HG02571 (cell line): ENCODE data around the gene USP5.
"Not testable (repeated sequence)": the region's sequence is repeated elsewhere in the genome, so short reads cannot be mapped to it uniquely, and the experiment has no call there.

Experiments used
- ATAC-seq: cut with Tn5 transposase; IDR thresholded peaks from one replicate; pipeline ENCODE4 v1.9.1; 2021; ENCODE audit warnings: mild to moderate bottlenecking, moderate library complexity; ENCODE audit not compliant: unreplicated experiment

The USP5 gene

DNA sequence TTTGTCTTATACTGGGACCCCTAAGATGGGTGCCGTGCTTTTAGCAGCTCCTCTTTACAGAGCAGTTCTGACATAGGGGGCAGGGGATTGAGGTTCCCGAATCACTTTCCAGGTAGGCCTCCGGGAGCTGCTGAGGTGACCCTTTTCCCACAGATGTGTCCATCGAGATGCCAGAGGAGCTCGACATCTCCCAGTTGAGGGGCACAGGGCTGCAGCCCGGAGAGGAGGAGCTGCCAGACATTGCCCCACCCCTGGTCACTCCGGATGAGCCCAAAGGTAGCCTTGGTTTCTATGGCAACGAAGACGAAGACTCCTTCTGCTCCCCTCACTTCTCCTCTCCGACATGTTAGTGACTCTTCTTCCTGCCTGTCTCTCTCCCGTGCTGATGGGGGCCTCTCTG lies 11.1 kb downstream of the USP5 start:
- no peak for ATAC-seq

DNA sequence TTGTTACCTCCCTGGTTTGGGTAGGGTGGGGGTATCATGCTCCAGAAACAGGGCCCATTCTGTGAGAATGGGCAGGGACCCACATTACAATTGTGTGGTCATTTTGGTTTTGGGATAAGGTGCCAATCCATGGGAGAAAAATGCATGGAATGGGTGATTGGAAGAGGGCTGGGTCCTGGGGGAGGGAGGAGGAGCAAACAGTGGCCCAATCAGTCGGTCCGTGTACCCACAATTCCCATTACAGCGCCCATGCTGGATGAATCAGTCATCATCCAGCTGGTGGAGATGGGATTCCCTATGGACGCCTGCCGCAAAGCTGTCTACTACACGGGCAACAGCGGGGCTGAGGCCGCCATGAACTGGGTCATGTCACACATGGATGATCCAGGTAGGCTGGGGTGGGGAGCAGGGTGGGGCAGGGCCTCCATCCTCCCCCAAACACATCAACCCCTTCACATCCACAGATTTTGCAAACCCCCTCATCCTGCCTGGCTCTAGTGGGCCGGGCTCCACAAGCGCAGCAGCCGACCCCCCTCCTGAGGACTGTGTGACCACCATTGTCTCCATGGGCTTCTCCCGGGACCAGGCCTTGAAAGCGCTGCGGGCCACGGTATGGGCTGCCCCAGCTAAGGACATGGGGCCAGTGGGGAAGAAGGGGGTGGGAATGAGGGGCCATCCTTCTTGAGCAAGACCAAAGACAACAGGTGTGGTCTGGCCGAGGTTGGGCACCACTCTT lies 11.8 kb downstream of the USP5 start:
- no peak for ATAC-seq

DNA sequence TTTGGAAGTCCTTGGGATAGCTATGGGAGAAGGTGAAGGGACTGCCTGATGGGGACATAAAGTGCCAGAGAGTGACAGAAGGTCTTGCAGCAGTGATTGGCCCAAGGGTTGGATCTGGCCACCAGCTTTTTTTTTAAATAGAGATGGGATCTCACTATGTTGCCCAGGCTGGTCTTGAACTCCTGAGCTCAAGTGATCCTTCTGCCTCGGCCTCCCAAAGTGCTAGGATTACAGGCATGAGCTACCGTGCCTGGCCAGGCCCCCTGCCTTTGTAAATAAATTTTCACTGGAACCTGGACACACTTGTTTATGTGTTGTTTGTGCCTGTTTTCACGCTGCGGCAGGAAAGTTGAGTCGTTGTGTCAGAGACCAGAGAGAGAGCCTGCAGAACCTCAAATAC lies 13.4 kb downstream of the USP5 start:
- ATAC-seq: not testable (repeated sequence)

DNA sequence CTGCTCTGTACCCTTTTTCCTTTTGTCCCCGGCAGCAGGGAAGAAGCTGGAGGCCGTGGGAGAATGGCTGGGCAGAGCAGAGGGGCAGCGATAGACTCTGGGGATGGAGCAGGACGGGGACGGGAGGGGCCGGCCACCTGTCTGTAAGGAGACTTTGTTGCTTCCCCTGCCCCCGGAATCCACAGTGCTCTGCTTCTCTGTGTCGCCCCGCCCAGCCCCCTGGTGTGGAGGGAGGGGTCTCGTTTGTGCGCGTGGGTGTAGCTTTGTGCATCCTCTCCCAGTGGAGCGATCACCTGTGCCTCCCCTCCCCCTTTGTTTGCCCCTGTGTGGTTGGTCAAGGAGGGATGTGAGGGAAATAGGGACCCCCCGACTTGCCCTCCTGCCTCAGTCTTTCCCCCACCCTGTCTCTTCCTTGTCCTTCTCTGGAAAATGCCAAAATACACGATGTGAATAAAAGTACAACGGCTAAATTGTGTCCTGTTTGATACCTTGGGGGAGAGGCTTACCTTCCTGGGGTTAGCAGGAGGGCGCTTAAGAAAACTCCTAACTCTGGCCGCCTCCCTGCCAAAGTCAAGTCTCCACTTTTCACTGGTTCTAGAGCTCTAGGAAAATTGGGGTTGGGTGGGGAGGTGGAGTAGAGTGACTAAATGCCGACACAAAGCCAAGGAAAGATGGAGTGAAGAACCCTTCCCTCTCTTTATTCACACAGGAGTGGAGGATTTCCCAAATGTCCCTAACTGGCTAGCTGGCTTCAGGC lies 14.4 kb downstream of the USP5 start:
- no peak for ATAC-seq

DNA sequence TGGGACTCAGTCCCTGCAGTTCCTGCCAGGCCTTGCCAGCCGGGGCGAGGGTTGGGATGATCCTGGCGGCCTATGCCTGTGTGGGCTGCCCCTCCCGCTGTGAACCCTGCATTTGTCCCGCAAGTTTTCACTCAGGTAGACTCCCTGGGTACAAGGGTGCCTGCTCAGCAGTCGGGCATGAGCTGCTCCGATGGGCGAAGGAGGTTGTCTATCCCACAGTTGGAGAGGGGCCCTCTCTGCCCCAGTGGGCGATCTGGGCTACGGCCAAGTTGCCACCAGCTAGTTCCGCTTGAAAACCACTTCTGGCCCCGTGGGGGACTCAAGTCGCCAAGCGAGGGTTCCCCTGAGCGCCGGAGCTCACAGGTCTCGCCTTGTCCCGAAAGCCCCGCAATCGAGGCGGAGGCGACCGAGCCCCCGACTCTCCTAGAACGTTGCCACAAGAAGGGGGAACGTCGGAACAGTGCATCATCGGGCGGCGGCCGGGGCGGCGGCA lies 15.0 kb downstream of the USP5 start:
- peak; percentile 13 for ATAC-seq

DNA sequence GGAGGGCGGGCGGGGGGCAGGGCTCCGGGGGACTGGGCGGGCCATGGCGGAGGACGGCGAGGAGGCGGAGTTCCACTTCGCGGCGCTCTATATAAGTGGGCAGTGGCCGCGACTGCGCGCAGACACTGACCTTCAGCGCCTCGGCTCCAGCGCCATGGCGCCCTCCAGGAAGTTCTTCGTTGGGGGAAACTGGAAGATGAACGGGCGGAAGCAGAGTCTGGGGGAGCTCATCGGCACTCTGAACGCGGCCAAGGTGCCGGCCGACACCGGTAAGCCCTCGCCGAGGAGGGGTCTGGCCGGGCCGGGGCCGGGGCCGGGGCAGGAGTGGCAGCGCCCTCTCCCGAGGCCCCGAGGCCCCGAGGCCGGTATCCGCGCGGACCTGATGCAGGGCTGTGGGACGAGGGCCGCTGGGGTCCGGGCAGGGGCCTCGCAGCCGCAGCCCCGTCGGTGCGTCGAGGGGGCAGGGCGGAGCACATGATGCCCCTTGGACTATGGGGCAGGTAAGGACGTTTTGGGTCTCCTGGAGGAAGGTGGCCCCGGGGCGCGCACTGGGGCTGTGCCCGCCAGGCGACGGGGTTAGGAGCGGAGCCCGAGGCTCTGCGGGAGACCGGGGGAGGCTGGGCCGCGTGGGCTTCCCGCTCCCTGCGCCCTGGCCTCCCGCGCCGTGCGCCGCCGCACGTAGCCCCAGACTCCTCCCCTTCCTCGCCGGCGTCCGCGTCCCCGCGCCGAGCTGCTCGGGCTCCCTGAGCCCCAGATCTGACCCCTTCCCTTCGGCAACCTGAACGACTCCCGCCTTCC lies 15.7 kb downstream of the USP5 start, which contains the start of gene TPI1:
Gene TPI1, plus strand, starts transcription at position 119 of the 798 bp plus-strand sequence. Its CDS starts 36 bp downstream, at position 155.
- ATAC-seq: peak; percentile 61

DNA sequence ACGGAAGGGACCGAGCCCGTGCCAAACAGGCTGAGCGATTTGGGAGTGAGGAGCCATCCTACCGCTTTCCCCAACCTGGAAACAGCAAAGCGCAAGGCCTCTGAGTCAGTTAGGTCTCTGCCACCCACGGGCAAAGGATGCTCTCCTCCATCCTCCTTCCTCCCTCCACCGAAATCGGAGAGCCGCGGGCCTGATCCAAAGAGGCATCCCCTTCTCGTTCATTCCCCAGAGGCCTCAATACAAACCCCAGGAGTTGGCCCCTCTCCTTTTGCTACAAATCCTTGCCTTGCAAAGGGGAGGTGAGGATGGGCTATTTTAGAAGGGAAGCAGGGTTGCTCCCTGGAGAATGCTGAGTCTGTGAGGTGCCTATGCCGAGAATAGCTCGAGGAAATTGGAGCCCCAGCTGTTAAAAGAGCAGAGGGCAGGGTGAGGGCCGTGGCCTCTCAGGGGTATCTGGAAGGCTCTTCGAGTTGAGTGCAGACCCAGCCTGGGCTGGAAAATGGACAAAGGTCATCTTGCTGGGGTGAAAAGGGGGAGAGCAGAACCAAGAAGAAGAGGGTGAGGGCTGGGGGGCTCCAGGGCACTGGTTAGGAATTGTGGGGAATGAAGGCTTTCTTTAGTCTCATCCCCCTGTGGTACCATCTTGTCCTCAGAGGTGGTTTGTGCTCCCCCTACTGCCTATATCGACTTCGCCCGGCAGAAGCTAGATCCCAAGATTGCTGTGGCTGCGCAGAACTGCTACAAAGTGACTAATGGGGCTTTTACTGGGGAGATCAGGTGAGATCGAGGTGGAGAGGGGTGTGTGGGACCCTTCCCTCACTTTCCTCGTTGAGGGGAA lies 16.5 kb downstream of the USP5 start:
- no peak for ATAC-seq

DNA sequence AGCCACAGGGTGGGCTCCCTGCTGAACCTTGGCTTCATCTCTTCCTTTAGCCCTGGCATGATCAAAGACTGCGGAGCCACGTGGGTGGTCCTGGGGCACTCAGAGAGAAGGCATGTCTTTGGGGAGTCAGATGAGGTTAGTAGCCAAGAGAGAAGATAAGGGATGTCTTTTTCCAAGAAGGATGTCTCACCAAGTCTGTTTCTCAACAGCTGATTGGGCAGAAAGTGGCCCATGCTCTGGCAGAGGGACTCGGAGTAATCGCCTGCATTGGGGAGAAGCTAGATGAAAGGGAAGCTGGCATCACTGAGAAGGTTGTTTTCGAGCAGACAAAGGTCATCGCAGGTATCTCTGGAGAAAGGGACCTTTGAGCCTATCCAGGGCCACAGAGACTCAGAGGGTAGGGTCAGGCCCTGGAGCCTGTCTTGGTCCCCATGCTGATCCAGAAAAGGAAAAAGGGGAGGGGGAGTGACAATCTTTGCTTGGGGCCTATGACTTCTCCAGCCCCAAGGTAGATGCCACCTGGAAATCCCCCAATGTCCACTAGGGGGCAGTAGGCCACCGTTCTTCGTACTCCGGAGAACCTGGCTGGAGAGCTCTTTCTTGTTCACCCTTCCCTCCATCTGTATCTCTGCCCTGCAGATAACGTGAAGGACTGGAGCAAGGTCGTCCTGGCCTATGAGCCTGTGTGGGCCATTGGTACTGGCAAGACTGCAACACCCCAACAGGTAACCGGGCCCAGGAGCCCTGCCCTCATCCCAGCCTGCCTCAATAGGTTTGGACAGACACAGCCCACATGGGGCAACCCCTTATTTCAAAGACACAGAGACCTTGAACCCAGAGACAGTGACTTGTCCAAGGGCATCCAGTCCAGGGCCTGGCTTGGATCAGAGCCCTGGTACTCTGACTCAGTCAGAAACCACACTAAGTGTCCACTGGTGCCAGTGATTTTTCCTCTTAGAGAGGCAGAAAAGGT lies 17.4 kb downstream of the USP5 start:
- no peak for ATAC-seq

DNA sequence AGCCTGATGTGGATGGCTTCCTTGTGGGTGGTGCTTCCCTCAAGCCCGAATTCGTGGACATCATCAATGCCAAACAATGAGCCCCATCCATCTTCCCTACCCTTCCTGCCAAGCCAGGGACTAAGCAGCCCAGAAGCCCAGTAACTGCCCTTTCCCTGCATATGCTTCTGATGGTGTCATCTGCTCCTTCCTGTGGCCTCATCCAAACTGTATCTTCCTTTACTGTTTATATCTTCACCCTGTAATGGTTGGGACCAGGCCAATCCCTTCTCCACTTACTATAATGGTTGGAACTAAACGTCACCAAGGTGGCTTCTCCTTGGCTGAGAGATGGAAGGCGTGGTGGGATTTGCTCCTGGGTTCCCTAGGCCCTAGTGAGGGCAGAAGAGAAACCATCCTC lies 18.4 kb downstream of the USP5 start:
- not testable (repeated sequence) for ATAC-seq

DNA sequence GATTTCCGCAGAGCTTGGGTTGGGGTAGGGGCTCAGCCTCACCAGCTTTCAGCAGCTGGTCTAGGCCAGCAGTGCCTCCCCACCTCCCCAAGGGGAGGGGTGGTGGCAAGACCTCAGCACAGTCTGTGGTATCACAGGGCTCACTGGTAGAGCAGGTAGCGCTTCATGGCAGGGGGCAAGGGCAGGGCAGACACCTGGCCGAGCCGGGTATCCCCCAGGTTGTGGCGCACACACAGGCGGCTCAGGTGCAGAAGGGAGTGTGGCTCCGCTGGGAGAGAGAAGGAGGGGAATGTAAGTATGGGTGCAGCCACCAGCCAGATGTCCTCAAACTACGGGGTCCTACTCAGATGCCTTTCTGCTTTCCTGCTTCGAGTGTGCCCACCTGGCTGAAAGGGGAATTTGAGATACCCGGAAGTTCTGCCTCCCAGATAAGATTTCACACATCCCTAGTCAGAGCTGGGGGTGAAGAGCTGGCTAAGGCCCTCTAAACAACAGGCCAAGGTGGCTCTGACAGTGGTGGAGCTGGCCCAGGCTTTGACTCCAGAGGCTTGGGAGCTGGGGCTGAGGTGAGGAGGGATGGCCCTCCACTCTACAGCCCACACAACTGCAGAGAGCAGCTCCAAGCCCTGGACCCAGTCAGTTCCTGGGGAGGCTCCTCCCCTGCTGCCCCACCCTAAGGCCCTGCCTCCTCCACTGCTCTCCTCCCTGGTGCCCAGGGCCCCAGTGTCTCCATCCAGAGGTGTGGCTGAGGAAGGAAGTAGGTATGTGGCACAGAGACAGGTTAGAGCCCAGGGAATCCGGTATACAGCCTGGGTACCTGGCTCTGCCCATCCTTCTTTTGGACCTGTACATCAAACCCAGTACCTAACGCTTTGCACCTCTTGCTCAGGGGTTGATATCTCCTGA lies 19.4 kb downstream of the USP5 start:
- ATAC-seq: no peak

DNA sequence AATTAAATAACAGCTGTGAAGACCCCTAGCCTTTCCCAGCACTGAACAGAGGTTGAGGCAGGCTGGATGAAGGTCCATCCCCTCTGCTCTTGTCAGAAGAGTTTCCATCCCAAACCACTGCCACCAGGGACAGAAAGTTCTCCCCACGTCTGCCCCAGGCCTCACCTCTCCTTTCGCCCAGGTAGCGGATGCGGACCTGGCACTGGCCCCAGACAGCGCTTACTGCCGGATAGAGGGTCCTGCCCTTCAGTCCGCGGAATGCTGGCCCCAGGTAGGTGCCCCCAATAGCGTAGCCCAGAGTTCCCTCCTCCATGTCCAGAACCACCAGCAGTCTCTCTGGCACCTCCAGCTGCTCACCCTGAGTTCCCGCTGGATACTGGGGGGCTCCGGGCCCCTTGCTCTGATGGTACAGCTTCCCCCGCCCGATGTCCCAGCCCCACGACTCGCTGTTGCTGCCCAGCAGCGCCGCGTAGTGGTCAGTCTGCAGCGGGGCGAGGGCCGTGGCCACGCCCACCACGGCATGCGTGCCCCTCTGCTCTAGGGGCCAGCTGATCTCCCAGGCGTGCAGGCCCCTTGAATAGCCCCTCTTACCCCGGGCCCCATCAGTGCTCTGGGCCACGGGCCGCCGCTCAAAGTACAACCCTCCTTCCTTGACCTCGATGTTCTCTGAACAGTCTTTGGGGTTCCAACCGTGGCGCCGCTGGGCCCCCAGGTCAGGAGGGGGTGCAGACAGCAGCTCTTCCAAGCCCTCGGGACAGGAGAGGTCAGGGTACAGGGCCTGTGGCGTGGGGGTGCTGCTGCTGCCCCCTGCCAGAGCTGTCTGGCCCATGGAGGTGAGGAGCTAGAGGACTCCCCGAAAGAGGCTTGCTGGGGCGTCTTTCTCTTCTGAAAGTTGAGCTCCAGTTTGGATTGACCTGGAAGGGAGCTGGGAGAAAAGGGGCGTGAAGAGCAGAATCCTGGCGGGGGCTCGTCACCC lies 20.4 kb downstream of the USP5 start:
- ATAC-seq: peak; percentile 25

DNA sequence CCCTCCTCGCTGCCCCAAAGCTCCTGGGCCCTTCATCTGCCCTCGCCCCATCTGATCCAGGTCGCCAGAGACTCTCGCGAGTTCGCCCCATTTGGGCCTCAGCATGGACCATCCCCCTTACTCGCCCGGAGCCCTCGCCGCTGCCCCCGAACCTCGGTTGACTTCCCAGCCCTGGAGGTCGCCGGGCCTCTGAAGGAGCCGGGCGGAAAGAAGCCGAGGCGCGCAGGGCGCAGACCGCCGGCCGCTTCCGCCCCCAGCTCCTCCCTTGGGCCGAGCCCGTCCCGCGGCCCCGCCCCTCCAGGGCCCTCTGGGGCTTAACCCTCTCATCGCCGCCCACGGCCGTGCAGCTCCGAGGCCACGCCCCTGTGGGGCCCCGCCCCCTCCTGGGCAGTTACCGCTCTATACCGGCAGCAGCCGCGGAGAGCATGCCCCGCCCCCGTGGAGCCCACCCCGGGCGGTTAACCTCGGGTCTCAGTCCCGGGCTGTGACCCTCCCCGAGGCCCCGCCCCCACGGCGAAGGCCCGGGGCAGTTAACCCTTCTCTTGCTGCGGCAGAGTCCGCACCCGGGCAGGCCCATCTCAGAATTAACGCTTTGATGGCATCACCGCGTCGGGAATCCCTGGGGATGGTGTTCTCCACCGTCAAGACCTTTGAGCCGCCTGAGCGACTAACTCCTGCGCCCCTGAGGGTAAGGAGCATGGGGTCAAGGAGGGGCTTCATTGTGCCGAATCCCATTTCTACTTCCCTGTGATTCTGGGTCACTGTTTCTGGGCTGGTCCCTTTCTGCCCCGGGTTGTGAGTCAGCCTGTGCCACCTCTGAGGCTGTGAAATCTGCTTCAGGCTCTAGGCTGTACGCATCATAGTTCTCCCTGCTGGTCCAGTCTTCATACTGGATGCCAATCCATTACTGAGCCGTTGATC lies 21.4 kb downstream of the USP5 start, which contains the start of gene SPSB2:
Gene SPSB2, minus strand, starts transcription at position 210 of the 921 bp plus-strand sequence. CDS start 402 bp downstream, outside the sequence.
- peak; percentile 67 for ATAC-seq

DNA sequence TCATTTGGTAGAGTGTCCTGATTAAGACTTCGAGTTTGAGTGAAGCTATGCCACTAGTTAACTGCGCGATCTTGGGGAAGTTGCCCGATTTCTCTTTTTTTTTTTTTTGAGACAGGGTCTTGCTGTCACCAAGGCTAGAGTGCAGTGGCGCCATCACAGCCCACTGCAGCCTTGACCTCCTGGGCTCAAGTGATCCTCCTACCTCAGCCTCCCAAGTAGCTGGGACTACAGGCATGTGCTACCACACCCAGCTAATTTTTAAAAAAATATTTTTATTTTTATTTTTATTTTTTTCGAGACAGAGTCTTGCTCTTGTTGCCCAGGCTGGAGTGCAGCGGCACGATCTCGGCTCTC lies 22.0 kb downstream of the USP5 start:
- ATAC-seq: not testable (repeated sequence)

DNA sequence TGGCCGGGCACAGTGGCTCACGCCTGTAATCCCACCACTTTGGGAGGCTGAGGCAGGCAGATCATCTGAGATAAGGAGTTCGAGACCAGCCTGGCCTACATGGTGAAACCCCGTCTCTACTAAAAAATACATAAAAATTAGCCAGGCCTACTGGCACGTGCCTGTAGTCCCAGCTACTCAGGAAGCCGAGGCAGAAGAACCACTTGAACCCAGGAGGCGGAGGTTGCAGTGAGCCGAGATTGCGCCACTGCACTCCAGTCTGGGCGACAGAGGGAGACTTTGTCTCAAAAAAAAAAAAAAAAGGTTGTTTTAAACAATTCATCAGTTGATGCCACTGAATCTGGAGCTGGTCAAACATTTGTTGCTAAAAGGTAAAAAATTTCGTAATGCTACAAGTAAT lies 27.9 kb downstream of the USP5 start:
- not testable (repeated sequence) for ATAC-seq

DNA sequence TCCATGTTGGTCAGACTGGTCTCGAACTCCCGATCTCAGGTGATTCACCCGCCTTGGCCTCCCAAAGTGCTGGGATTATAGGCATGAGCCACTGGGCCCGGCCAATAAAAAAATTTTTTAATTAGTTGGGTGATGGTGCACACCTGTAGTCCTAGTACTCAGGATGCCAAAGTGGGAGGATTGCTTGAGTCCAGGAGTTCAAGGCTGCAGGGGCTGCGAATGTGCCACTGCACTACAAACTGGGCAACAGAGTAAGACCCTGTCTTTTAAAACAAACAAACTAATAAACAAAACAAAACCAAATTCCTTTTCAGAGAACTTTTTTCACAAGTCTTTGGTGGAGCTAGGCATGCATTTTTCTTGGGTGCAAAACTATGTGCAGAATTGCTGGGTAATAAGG lies 31.3 kb downstream of the USP5 start:
- no peak for ATAC-seq

DNA sequence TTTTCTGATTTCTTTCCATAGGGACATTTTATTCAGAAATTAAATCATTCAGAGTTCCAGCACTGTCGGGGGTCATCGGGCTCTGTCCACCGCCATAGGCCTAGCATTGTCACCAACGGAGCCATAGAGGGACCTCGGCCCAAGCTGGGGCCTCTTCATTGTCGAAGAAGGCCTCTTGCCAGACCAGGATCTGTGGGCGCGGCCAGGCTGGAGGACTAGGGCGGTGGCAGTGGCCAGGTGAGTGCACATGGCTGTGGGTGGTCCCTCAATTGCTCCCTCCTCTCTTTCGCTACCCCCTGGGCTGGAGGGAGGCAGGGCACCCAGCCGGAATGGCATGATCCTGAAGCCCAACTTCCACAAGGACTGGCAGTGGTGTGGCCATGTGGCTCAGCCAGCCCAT lies 31.7 kb downstream of the USP5 start:
- no peak for ATAC-seq
